Embryonic facial prominence (tissue), 1 donor: ENCODE measurements around the gene HSD17B2.
"Not testable (repeated sequence)": the region's sequence is repeated elsewhere in the genome, so short reads cannot be mapped to it uniquely, and the experiment has no call there.

ENCODE experiments used
- DNase-seq: peaks from one replicate; pipeline ENCODE4 v3.0.0-alpha.2; 2016; ENCODE audit errors: extremely low spot score

HSD17B2 gene

DNA sequence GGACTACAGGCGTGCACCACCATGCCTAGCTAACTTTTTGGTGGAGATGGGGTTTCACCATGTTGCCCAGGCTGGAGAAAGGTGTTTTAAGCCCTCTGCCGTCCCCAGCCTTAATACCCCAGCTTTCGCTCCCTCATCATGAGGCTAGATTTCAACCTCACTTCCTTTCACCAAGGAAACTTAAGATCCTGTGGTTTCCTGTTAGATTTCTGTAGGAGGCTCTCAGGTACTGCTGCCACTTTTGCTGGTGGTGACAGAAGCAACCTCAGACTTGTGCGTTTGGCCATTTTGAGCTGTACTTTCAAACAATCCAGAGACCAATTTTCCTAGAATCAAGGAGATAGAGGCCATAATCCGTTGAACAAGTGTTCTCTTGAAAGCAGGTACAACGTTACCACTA lies 98.7 kb downstream of the HSD17B2 start:
- DNase-seq, result no peak

DNA sequence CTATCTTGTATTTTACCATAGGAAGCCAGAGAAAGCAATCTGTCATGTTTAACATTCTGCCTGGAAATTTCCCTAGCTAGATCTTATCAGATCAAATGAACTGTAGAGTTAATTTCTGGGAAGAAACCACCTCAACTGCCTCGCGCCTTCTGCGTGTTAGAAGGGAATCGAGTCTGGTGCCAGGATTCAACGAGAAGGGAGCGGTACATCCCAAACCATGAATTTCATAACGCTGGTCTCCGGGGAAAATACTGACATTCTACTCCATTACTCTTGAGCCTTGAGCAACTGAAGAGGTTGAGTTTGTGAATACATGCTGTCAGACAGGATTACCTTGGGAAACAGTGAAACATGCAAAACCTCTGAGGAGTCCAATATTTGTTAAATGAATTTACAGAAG lies 99.8 kb downstream of the HSD17B2 start:
- no peak for DNase-seq

DNA sequence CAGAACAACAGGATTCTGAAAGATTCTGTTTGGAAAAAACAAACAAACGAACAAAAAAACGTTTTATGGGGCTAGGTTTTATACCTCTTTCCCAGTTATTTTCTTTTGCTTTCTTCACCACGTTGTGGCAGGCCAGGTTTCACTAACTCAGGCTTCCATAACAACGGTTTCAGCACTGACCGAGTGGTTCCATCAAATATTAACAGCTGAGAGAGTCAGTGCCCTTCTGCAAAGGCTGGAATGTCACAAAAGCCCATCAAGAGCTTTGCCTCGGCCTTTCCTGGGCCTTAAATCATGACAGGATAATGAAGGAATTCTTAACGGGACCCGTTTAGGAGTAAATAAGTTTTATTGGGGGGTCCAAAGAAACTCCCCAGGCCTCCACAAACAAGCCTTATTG lies 100.8 kb downstream of the HSD17B2 start:
- no peak for DNase-seq

DNA sequence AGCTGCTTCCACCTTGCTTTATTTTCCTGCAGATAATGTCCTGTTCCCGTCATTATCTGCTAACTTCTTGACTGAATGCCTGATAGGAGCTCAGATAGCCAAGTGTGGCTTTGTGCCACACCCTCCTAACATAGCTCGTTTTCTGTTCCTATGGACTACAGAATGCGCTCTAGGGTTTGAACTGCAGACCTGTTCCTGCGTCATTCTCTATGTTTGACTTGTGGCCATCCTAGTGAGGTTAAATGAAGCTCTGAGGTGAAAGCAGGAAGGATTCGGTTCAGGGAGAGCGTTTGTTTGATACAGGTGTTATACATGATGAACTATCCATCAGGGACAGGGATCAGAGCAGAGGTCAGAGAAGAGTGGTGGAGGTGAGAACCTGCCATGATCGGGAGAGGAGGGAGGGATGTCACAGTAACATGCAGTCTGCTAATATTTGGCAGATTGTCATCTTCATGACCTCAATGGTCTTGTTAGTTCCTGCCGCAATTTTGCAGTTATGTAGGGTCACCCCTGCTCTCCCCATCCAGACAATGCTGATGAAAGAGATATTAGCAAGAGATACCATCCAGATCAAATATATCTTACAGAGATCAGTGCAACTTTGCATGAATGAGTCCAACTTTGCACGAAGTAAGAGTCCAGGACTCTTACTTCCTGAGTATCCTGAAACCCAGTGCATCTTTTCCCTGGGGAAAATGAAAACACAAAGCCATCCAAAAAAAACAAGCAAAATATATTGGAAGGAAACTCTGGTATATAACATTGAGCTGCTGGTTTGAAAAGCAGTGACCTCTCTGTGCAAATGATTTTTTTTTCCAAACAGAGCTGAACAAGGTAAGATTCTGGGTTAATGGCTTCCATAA lies 102.1 kb downstream of the HSD17B2 start:
- DNase-seq, result no peak

DNA sequence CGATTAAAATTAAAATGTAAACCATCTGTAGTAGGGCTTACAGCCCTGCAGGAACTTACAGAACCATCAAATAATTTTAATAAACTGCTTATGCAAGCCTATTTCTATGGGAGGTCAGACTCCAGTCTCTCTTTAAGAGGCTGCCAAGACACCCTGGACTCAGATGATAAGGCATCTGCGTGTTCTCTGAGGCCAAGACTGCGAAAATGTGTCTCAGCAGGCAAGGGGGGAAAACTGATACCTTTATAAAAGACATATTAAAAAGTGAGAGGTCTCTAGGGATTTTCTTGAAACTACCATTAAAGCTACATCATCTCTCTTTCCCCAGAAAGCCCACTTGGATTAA lies 102.7 kb downstream of the HSD17B2 start:
- DNase-seq, result no peak

DNA sequence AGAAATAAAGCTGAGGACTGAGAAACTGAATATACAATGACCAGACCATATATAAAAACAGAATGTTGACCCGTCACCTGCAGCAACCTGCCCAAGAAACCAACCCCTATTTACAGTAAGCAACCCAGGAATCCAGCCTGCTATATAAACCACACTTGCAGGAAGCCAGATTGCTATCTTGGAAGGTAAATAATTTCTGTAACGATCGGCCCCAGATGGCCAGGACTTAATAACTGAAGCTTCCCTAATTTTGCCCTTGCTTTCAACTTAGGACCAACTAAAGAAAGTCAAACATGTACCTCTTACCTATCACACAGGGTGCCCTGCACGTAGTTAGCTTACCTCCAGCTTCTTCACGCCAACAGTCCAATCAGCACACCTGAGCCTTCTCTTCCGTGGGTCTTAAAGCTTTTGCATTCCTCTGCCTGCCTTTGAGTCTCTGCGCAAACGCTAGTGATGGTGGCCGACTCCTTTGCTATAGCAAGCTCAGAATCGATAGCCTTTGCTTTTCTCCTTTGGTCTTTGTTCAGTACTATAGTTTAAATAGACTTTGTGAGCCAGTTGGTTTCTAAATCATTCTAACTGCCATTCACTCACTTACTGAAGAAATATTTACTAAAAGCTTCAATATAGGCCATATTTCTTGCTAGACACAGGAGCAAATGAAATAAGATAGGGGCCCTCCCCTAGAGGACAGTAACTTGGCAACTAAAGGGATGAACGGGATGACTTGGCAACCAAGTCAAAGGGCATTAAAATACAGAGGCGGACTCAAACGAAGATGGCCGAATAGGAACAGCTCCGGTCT lies 103.6 kb downstream of the HSD17B2 start:
- no peak for DNase-seq

- not testable (repeated sequence) for DNase-seq
Observed at GRCh38 chr16:82139286-82139571, 104.2 kb downstream of the HSD17B2 start.

DNA sequence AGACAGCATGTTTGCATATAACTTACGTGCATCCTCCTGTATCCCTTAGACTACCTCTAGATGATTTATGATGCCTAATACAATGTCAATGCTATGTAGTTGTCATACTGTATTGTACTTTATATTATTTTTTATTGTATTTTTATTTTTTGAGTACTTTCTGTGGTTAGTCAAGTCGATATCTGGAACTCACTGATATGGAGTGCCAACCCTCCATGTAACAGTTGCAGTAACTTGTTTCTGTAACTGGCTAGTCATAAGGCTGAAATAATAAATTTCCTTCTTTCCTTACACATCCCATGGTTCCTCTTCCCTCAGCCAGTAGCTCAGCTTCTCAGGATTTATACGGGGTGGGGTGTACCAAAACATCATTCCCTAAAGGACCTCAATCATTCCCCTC lies 111.5 kb downstream of the HSD17B2 start:
- no peak for DNase-seq

GRCh38 chr16:82146957-82147356 lies 111.9 kb downstream of the HSD17B2 start:
- no peak for DNase-seq

GRCh38 chr16:82147546-82147945 lies 112.5 kb downstream of the HSD17B2 start:
- no peak for DNase-seq
